Chondrocyte (in vitro differentiated cells): ENCODE measurements around the gene PLCH1. TPM values are rescaled to one million over a fixed set of nuclear protein-coding genes. Genes with fewer than 3 reads are reported as not detected.

Experiments
- DNase-seq: peaks from one replicate; pipeline ENCODE4 v3.0.0; 2021; ENCODE audit warnings: mixed read lengths, low spot score
- H3K27ac Mint-ChIP-seq: one replicate; pipeline ENCODE4 v1.8.0; 2021; ENCODE audit warnings: mild to moderate bottlenecking, moderate library complexity, mixed read lengths; ENCODE audit not compliant: unreplicated experiment
- H3K27me3 Mint-ChIP-seq: 2 replicates; pipeline ENCODE4 v1.8.0; 2021; ENCODE audit warnings: low read depth, mixed read lengths
- H3K36me3 Mint-ChIP-seq: 2 replicates; pipeline ENCODE4 v1.8.0; 2021; ENCODE audit warnings: low read depth, mixed read lengths
- H3K4me1 Mint-ChIP-seq: 2 replicates; pipeline ENCODE4 v1.8.0; 2021; ENCODE audit warnings: low read depth, mild to moderate bottlenecking, mixed read lengths
- H3K4me3 Mint-ChIP-seq: one replicate; pipeline ENCODE4 v1.8.0; 2021; ENCODE audit warnings: mild to moderate bottlenecking, moderate library complexity, mixed read lengths; ENCODE audit not compliant: unreplicated experiment
- H3K9me3 Mint-ChIP-seq: 2 replicates; pipeline ENCODE4 v1.8.0; 2021; ENCODE audit warnings: low read depth, mixed read lengths
- CTCF ChIP-seq: fragments of 200-600 bp; sonication (generic); IDR thresholded peaks from 2 replicates; pipeline ENCODE4 v1.5.0; 2021; ENCODE audit warnings: antibody characterized with exemption, mild to moderate bottlenecking, moderate library complexity
- total RNA-seq: library from RNA; stranded (reverse); gene quantifications from 3 replicates; pipeline ENCODE4 v1.2.1, GENCODE V29; 2021

Gene PLCH1
- total RNA-seq, 1 donor from 2014 or later: 0.17 TPM

- TF ChIP-seq CTCF: no peak
- Mint-ChIP-seq H3K9me3 (peaks cover 10% of the 10 kb centered on the region), H3K4me3 (no peak overlapping the region), H3K36me3 (peaks cover 8% of the 10 kb centered on the region), H3K27me3 (no peaks in the 10 kb centered on the region), H3K4me1 (no peaks in the 10 kb centered on the region), H3K27ac (no peak overlapping the region)
- DNase-seq: no peak
These were observed 40.9 kb upstream of the PLCH1 start for GRCh38 chr3:155785662-155786295.

GRCh38 chr3:155782390-155782953 is 37.6 kb upstream of the PLCH1 start:
- TF ChIP-seq CTCF: no peak
- DNase-seq: no peak
- Mint-ChIP-seq H3K4me3 (no peak overlapping the region), H3K4me1 (peaks cover 19% of the 10 kb centered on the region), H3K9me3 (peaks cover 8% of the 10 kb centered on the region), H3K36me3 (peaks cover 8% of the 10 kb centered on the region), H3K27me3 (no peaks in the 10 kb centered on the region), H3K27ac (no peak overlapping the region)

GRCh38 chr3:155780291-155780690 is 35.4 kb upstream of the PLCH1 start:
- no peak for TF ChIP-seq CTCF
- no peak overlapping the region for H3K27ac Mint-ChIP-seq
- DNase-seq: no peak

GRCh38 chr3:155778462-155778861 is 33.6 kb upstream of the PLCH1 start:
- DNase-seq: no peak
- no peak for TF ChIP-seq CTCF
- no peak overlapping the region for H3K4me3 Mint-ChIP-seq
- H3K27me3 Mint-ChIP-seq: no peaks in the 10 kb centered on the region
- peaks cover 19% of the 10 kb centered on the region for H3K4me1 Mint-ChIP-seq
- H3K9me3 Mint-ChIP-seq: peaks cover 8% of the 10 kb centered on the region
- H3K36me3 Mint-ChIP-seq: peaks cover 13% of the 10 kb centered on the region
- peak overlapping the region; percentile 89 for H3K27ac Mint-ChIP-seq

More at GRCh38 chr3:155780291-155780690, 35.4 kb upstream of the PLCH1 start:
- Mint-ChIP-seq H3K4me1 (peaks cover 19% of the 10 kb centered on the region), H3K9me3 (peaks cover 8% of the 10 kb centered on the region), H3K4me3 (no peak overlapping the region), H3K36me3 (peaks cover 8% of the 10 kb centered on the region), H3K27me3 (no peaks in the 10 kb centered on the region)

GRCh38 chr3:155772801-155773200 is 27.9 kb upstream of the PLCH1 start:
- no peak for TF ChIP-seq CTCF
- Mint-ChIP-seq H3K4me3 (no peak overlapping the region), H3K9me3 (no peaks in the 10 kb centered on the region), H3K4me1 (peaks cover 3% of the 10 kb centered on the region), H3K27ac (no peak overlapping the region), H3K36me3 (peaks cover 9% of the 10 kb centered on the region), H3K27me3 (no peaks in the 10 kb centered on the region)
- no peak for DNase-seq
